NOMO-1 treated with dmso at 0.1 percent for 144 hours (cell line): Measurements from ENCODE around the gene GLI3.

ENCODE experiments used
- DNase-seq: peaks from one replicate; lab custom pipeline; 2025; ENCODE audit not compliant: unreplicated experiment; lab: John Stamatoyannopoulos, UW

Gene GLI3

DNA sequence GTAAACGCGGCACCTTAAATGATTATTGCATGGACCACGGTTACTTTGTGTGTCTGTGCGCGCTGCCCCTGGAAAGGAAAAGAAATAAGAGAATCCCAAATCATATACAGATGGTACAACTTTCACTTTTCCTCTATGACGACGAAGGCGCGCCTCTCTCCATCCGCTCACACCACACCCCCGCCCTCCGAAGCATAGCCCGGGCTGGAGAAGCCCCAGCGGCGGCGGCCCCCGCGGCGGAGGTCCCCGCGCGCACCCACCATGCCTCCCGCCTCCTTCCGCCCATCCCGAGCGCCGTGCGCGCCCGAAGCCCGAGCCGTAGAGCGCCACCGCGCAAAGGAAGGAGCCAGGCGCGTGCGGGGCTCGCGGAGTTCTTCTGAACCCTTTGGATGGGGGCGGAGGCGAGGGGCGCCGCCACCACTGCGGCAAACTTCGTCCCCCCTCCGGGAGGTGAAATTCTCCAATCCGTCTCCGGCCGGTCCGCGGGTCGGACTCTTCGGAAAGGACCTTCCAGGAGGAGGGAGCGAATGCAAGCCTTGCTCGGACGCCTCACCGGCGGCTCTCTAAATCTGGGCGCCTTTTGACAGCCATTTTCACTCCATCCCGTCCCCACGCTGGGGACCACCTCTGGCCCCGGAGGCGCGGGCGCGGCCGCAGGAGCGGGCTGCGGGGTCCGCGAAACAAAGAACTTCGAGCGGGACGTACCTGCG, 588 bp downstream of the GLI3 start:
- DNase-seq = no peak

DNA sequence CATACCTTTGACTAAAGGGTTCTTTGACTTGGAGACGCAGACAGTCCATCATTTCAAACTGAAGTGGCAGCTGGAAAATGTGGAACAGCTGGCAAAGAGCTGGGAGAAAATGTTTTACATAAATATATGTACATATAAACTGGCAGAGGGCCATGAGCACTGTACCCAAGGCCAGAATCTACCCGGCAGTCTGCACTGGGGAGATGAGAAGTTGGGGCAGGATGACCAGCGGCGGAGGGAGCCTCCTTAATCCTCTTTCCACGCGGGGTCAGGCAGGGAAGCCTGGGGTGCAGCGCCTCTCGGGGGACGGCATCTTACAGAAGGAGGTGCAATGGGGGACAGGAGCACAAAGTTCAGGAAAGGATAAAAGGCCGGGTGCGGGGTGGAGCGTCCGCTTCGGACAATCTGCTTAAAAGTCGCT, 1.3 kb downstream of the GLI3 start:
- no peak for DNase-seq

DNA sequence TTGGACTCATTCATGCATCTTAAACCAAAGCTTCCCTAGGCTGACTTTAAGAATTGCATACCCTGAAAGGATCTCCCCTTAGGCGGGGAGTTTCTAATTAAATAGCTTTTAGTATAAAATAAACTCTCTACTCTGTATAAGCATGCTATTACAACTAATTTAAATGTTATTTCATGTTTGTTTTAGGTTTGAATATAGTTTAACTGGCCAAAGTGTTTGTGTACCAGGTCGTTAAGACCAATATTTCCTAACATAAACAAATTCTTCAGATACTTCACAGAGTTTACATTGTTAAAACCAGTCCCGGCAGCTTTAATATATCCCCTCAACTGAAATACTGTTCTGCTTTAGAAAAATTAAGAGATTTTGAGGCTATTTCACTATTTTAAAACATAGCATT, 2.3 kb downstream of the GLI3 start:
- DNase-seq = no peak

DNA sequence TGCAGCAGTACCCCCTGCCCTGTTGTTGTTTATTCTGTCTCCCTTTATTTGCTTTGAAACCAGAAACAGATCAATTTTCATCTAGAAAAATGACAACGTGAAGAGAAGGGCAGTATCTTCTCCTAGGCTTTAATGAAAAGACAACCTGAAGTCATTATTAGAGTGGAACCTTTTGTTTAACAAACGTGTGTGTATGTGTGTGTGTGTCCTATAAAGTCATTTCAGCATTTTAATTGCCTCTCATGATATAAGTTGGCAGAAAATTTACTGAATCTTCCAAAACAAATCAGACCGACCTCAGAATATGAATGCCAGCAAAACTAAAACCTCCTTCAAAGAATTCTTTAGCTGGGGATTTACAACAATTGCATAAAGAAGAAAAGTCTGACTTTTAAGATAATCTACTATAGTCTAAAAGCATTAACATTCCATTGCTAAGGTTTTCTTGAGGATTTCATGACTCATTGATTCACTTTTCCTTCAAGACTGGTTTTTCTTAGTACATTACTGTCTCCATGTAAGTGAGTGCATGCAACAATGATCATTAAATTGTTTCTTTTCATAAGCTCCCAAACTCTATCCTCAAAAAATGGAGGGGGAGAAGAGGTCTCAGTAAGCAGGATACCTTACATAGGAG, 3.2 kb downstream of the GLI3 start:
- no peak for DNase-seq

DNA sequence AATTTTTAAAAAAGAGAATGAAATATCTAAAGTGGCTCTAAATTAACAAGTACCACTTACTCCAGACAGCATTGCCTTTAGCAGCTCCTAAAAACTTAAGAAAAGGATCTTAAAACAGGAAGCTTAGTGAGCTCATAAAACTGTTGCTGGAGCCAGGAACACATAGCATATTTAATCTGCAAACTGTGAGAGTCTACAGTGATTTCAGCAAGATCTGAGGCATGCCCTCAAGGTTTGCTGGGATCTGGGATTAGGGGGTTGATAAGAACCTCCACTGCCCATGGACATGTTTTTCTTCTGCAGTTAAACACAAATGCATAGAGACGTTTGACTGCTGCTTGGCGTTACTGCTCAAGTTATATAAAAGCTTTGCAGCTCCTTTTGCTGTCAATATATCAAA, 3.8 kb downstream of the GLI3 start:
- DNase-seq = no peak

DNA sequence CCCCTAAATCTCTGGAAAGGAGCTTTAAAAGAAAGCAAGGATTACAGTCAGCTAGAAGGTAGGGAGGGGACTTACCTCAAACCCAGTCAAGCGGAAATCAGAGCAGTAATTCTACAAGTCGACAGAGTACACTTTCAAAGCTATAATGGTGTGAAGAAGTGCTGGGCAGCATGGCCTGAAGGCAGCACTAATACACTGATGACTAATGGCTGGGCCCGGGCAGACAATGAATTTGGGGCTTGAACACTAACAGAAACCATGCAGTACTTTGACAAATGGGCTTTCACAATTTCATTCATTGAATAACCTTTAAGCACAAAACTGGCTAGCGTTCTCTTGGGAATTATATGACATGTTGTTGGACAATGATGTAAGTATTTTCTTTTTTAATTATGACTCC, 4.7 kb downstream of the GLI3 start:
- no peak for DNase-seq

DNA sequence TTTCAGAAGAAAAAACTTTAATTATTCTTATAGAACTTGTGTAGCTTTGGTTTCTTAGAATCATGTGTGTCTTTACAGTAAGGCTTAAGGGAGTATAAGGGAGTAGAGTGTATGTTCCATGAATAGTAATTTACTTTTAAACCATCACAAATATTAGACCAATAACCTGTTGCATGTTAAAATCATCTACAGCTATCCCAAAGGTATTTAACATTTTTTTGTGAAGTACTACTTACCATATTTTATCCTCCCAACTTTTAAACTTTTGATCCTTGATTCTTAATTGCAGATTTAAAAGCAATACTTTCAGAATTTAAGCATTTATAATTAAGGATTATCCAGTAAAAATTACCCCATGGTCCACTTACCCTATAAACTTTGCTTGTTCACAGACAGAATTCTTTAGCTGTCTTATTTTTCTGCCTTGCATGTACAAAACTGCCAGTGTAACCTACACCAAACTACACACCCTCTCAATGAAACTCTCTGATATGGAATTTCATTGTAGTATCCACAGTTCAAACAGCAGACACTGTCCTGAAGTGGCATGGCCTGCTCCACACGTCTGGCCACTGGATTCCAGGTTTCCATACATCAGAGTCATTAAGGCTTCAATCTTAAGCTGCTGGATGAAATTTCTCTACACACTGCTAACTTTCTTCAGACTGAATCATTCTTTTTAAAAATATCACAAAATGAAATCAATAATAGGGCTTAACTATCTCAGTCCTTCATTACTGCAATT, 5.8 kb downstream of the GLI3 start:
- no peak for DNase-seq

DNA sequence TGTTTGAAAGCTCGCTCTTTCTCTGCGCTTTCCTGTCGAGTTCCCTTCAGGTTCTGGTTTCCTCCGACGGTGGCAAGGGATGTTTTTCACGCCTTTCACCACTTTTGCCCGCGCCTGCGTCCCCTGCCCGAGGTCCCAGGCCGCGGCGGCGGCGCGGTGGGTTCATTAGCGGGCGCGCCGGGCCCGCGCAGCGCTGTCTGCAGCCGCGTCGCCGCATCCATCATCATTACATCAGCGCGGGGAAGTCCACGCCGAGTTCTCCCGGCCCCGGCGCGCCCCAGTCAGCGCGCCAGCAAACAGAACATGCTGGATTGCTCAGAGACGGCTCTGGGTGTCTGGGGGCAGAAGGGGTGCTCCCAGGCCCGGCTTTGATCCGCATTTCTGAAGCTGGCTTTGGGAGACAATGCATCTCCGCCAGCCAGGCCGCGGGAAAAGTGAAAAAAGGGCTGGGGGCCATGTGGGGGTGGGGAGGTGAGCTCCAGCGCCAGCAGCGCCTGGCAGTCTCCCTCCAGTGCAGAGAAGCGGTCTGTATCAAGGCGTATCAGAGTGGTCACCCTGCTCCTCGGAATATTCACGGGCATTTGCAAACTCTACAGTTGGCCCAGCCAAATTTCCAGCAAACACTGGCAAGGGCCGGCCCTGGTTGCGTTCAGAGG, 8.9 kb downstream of the GLI3 start:
- no peak for DNase-seq

DNA sequence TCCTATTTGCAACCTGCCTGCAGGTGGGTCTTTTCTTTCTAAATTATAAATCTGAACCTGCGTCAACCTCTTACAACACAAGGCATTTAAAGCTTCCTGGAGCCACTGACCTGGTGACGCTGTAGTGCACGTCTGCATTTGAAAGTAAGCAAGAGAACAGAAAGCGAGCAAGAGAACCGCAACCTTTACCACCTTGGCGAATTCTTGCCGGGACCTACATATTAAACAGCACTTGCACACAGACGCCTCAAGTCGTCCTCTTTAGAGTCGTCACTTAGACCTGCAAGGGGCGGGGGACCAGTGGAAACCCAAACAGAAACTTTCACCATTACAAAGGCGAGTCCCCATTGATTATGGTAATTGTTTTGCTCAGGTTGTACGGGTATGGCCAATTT, 9.5 kb downstream of the GLI3 start:
- DNase-seq = no peak

DNA sequence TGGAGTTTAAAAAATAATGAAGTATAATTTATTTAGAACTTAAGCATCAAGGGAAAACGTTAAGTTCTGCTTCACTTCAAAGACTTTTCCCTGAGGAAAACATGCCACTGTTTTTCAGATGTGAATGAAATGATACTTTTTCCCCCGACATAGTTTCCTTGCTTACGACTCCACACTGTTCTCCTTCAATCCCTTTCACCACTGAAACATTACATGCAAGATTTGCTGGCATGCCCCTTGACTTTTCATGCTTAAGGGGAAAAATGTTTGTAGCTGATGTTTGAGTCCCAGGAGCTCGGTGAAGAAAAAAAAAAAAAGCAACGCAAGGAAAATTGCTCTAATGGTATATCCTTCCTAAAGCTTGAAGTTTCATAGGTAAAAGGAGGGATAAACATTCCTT, 10.0 kb downstream of the GLI3 start:
- DNase-seq = no peak

DNA sequence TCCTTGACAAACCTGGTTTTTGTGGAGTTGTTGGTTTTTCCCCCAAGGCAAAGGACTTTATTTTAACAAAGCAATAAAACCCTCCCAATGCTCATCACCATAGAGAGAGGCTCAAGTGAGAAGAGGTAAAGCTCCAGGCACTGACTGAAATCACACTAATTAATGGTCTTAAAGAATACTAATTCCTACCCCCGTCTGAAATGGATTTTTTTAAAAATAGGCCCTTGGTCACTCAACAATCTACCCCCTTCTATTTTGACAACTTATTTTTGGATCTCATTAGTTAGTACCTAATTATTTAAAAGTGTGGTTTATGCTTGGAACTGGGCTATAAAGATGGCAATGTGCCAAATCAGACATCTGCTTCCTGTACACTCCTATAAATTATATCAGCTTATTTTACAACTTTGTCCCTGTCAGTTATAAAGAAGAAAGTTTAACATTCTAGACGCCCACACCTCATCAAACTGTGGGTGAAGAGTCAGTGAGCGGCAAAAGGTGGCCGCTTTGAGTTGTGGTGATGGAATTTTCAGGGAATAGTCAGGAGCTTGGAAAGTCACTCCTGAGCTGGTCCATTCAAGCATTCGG, 10.6 kb downstream of the GLI3 start:
- no peak for DNase-seq

DNA sequence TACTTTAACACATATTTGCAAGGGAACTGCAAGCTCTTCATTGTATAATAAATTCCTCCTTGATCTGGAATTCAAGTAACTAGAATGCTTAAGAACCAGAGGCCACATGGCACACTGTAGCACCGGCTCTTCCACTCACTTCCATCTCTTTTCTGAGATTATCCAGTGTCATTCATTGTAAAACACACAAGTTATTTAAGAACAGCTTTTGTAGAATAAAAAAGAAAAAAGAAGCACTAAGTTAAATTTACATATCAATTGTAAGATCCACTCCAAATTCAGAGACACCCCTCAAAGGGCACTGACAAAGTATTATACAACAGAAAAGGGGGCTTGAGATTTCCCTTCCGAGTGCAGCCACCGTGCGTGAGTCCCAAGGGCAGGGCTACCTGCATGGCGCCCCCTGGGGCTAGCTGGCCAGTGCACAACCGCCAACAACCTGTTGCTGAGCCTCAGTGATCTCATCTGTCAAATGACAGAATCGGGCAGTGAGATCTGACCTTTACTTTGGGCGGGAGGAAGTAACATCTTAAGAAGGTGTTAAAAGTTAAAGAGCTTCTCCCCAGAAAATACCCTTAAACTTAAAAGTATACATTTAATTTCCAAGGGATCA, 12.5 kb downstream of the GLI3 start:
- no peak for DNase-seq

DNA sequence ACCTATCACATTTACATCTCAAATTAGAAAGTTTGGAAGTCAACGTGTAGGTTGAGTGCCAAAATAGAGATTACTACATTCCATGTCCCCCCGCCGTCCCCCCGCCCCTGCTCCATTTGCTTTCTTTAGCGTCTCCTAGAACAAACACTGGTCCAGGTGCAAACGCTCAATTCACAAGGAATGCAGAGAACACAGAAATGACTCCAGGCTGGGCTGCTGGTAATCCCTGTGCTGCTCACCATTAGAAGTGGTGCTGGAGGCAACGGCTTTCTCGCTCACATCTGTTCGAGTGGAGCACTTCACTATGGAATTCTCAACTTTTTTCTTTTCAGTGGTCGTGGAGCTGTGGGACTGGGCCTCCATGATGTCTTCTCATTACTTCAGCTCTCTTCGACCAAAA, 14.1 kb downstream of the GLI3 start:
- DNase-seq = no peak

DNA sequence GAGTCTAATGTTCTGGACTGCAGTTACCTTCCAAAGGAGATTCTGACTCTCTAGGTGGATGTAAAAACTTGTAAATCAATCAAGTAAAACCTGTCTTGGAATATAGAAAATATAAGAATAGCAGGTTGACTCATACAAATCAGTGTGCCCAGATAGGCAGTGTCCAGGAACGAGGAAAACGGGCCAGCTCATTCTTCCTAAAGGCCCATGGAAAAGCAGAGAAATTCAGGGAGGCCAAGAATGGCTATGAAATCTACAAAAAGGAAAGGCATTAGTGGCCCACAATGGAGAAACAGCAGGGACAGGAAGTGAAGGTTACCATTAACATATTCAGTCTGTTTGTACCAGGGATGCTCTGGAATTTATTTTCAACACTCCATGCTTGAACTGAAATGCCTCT, 14.9 kb downstream of the GLI3 start:
- DNase-seq = no peak

DNA sequence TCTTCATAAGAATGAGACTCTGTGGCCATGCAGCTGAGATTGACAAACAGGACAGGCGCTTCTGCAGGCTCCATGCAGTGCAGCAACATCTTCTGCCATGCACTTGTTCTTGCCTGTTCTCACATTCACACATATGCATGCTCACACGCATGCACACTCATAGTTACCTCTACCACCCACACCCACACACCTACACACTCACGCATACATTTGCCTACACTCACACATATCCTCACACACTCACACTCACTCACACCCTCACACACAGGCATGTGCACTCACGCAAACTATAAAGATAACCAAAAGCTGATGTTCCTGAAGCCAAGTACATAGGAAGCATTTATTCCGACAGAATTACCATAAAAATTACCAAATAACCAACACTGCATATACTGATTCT, 15.7 kb downstream of the GLI3 start:
- no peak for DNase-seq

DNA sequence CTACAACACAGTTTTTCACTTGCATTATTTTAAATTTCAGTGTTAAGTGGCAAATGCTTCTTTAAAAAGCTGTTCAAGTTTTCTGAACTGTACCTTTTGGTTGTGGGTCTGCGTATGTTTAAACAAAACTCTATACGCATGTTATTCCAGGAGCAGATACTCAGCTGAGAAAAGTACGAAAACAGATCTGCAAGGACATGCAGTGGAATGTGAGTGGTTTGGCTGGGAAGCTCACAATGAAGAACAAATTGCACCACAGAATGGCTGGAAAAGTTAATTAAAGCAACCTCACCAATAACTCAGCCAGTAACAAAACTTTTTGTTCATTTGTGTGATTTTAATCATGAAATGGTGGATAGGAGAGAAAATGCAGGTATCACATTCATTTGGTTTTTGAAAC, 17.6 kb downstream of the GLI3 start:
- no peak for DNase-seq

DNA sequence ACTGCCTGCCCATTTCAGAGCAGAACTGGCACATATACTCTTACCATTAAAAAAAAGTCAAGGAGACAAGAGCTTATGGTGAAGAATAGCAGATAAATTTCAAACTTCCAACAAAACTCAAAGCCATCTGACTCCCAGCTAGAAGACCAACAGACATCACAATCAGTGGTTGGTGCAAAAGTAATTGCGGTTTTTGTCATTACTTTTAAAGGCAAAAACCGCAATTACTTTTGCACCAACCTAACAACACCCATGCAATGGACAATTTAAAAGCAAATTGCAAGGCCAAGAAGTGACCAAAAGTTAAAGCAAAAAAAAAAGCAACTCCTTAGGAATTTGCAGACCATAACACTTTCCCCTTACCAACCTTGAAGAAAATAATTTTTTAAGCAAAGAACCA, 18.8 kb downstream of the GLI3 start:
- DNase-seq = no peak

DNA sequence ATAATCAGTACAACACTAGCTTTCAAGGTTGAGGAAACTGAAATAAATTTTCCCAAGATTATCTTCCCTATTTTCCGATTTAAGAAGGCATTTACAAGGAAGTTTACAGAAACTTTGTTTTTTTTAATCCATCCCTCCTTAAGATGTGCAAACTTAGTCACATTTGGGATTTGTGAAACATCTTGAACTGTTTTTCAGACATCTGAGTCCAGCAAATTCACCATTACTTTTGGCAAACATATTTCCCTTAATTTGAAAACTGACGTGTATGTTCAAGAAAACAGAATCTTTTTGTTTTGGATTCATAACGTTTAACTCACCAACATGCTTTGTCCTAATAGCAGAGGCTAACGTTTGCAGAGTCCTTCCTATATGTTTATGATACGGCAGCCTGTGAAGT, 19.5 kb downstream of the GLI3 start:
- no peak for DNase-seq

DNA sequence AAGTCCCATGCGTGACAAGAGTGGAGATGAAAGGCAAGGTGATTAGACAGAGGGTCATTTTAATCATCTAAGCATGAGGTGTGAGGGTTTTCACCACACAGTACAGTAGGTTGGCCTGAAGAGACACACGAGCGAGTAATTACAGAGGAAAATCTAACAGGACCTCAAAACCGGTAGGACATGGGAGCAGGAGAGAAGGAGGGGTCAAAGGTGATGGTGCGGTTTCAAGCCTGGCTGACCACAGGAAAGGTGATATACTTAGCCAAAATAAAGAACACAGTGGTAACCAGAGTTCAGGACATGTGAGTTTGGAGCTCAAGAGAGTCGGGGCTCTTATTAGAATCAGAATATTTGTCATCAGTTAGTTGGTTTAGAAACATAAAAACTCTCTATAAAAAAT, 20.0 kb downstream of the GLI3 start:
- no peak for DNase-seq

DNA sequence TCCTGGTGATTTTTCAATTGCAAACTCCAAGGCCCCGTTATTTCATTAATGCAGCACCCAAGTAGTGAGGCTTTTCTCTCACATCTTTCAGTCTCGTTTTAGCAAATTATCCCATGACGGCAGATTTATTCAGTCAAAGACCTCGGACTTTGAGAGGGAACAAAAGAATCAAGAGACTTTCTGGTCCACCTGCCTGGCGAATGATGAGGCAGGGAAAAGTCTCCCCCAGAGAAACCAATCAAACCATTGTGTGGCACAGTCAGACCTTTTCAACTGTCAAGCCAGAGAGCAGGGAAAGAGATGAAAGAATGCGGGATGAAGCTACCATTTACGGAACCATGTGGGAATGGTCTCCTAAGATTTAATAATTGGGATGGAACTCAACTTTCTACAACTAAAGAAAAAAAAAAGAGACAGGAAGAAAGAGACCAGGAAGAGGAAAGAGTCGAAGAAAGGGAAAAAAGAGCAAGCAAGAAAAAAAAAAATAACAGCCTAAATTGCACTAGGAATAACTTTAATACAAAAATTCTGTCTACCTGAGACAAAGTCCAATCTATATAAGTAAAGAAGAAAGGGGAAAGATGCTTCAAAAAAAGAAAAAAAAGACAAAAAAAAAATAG, 22.8 kb downstream of the GLI3 start:
- no peak for DNase-seq

DNA sequence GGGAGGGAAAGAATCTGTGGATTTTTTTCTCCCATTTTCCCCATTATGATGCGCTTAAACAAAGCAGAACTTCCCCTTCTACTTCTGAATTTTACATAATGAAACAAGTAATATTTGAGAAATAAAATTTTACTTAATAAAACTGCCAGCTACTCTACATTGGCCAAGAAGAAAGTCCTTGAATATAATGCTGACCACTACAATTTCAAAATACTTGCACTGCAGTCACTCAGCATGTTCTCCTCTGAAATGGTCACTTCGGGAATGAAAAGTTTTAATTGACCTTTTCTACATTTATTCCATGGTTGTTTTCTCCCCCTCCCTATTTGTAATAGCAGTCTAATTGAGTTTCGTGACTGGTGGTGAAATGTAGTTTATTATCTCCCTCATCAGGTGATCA, 23.9 kb downstream of the GLI3 start:
- DNase-seq = no peak
